GM23248 (cell line): ENCODE measurements around the gene SPOCK2.

Source experiments
- EZH2 ChIP-seq: fragments of 200-600 bp; sonication (generic); IDR thresholded peaks from 2 replicates; pipeline ENCODE4 v1.6.1; 2018; ENCODE audit warnings: antibody characterized with exemption, mild to moderate bottlenecking; ENCODE audit not compliant: insufficient read depth, poor library complexity, severe bottlenecking
- EZH2phosphoT487 ChIP-seq: fragments of 200-600 bp; sonication (generic); IDR thresholded peaks from 2 replicates; pipeline ENCODE4 v1.6.1; 2018; ENCODE audit warnings: antibody characterized with exemption, moderate library complexity, mild to moderate bottlenecking, low read depth; ENCODE audit not compliant: insufficient read depth

- no peak for TF ChIP-seq EZH2
- TF ChIP-seq EZH2phosphoT487: no peak
These were observed 2.4 kb downstream of the SPOCK2 start for GRCh38 chr10:72085864-72086465.
